ENCODE measurements around the gene TRABD.

DNA sequence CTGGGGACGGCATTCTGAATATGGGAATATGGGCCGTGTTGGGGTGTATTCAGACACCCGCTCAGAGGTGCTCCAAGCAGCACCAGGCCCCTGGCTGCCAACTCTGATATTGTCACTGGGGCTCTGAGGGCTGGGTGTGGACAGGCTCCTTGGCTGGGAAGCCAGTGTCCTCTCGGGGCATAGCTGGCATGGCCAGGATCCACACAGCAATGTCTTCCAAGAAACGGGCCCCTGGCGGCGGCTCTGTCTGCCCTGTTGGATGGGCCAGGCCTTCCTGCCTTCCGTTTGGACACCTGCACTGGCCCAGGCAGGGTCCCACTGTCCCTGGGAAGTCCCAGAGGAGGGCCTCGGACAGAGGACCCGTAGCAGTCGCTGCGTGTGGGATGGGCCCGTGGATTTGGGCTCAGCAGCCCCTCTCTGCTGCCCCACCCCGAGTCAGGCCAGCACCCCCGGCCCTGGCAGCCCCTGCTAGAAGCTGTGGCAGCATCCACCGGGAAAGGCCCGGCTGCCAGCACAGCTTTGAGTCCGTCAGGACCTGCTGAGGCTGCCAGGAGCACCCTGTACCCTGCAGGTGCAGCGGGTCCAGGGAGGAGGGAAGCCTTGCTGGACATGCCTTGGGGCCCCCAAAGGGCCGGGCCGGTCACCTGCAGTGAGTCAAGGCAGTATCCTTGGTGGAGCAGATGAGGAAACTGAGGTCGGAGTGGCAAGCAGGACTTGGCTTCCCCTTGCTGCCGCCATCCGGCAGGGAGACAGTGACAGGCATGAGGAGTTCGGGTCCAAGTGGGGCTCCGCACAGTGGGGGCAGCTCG, 11.1 kb upstream of the TRABD start:
- TF ChIP-seq, protein P1, sequence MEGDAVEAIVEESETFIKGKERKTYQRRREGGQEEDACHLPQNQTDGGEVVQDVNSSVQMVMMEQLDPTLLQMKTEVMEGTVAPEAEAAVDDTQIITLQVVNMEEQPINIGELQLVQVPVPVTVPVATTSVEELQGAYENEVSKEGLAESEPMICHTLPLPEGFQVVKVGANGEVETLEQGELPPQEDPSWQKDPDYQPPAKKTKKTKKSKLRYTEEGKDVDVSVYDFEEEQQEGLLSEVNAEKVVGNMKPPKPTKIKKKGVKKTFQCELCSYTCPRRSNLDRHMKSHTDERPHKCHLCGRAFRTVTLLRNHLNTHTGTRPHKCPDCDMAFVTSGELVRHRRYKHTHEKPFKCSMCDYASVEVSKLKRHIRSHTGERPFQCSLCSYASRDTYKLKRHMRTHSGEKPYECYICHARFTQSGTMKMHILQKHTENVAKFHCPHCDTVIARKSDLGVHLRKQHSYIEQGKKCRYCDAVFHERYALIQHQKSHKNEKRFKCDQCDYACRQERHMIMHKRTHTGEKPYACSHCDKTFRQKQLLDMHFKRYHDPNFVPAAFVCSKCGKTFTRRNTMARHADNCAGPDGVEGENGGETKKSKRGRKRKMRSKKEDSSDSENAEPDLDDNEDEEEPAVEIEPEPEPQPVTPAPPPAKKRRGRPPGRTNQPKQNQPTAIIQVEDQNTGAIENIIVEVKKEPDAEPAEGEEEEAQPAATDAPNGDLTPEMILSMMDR (IDR thresholded peaks at IDR 0.05; ENCODE audit: low read length) = no peak
- TF ChIP-seq EZH2 (IDR thresholded peaks at IDR 0.05; ENCODE audit: borderline replicate concordance, low read length) = no peak
